T-cell (primary cell): ENCODE data around the gene PLD3. TPM values are rescaled to one million over a fixed set of nuclear protein-coding genes. Genes with fewer than 3 reads are reported as not detected.
A peak's percentile ranks its signal among the peaks of the same experiment; 100 is the strongest.
"Not testable (repeated sequence)": the region's sequence is repeated elsewhere in the genome, so short reads cannot be mapped to it uniquely, and the experiment has no call there.

Experiments used
- ATAC-seq, 4 experiments: fragments of 200-7000 bp in 3 of 4; fragments of 150-1000 bp in 1 of 4; cut with Tn5 transposase; replicated peaks in 1 of 4; 1 replicate in 3 of 4; 2 replicates in 1 of 4; pipeline ENCODE4 v1.10.0; 2021; ENCODE audit warnings: moderate library complexity in 3 of 4, mild to moderate bottlenecking in 2 of 4, moderate number of reproducible peaks in 1 of 4
- CTCF ChIA-PET, 2 donors: fragments of 300-600 bp; sonication (Branson Sonifier 250); formaldehyde crosslinking; loops; one replicate each; lab custom pipeline; 2022; ENCODE audit warnings: antibody characterized with exemption in 2 of 2; lab: Charles Lee
- POLR2A ChIA-PET, 2 donors: fragments of 300-600 bp; sonication (Branson Sonifier 250); formaldehyde crosslinking; loops; one replicate each; lab custom pipeline; 2022; ENCODE audit warnings: antibody characterized with exemption in 2 of 2; lab: Charles Lee
- DNase-seq, 35 experiments: peaks; one replicate each; pipeline versions ENCODE4 v3.0.0 to v3.0.0-alpha.2; 2013 to 2023
- H3K27ac ChIP-seq: one replicate; pipeline ENCODE4 v1.5.1; 2013; ENCODE audit warnings: low read length
- H3K27me3 ChIP-seq, 2 experiments: replicated peaks in 1 of 2; 1 replicate in 1 of 2; 2 replicates in 1 of 2; pipeline versions ENCODE4 v1.6.1 to v1.7.0; 2013; ENCODE audit warnings: low read length in 1 of 2, mixed read lengths in 1 of 2; ENCODE audit not compliant: control insufficient read depth in 2 of 2, insufficient read depth in 2 of 2; ENCODE audit errors: extremely low read depth in 1 of 2
- H3K36me3 ChIP-seq, 2 donors: 1 replicate in 1 of 2; 2 replicates in 1 of 2; pipeline versions ENCODE4 v1.6.1 to v1.7.0; 2013; ENCODE audit warnings: low read length in 1 of 2; ENCODE audit not compliant: control insufficient read depth in 2 of 2, insufficient read depth in 1 of 2; ENCODE audit errors: extremely low read depth in 1 of 2
- H3K4me1 ChIP-seq, 2 experiments: 1 replicate in 1 of 2; 2 replicates in 1 of 2; pipeline versions ENCODE4 v1.6.1 to v1.7.0; 2013; ENCODE audit warnings: low read length in 2 of 2, mixed read lengths in 1 of 2; ENCODE audit not compliant: insufficient read depth in 2 of 2, control insufficient read depth in 1 of 2; ENCODE audit errors: extremely low read depth in 1 of 2
- H3K4me3 ChIP-seq, 2 donors: 1 replicate in 1 of 2; 2 replicates in 1 of 2; pipeline versions ENCODE4 v1.5.1 to v1.7.0; 2013; ENCODE audit warnings: mild to moderate bottlenecking in 2 of 2, low read length in 1 of 2, moderate library complexity in 1 of 2; ENCODE audit not compliant: control insufficient read depth in 1 of 2; ENCODE audit errors: extremely low read depth in 1 of 2
- H3K9me3 ChIP-seq: 2 replicates; pipeline ENCODE4 v1.7.0; 2013
- H3K27ac Mint-ChIP-seq, 2 donors: one replicate each; pipeline ENCODE4 v1.8.0; 2020 to 2021; ENCODE audit warnings: mild to moderate bottlenecking in 2 of 2, mixed read lengths in 2 of 2
- H3K27me3 Mint-ChIP-seq, 2 donors: one replicate each; pipeline ENCODE4 v1.8.0; 2021 to 2022; ENCODE audit warnings: mixed read lengths in 2 of 2
- H3K36me3 Mint-ChIP-seq: one replicate; pipeline ENCODE4 v1.8.0; 2021; ENCODE audit warnings: mixed read lengths
- H3K4me1 Mint-ChIP-seq, 3 donors: one replicate each; pipeline ENCODE4 v1.8.0; 2020 to 2022; ENCODE audit warnings: mixed read lengths in 3 of 3, mild to moderate bottlenecking in 1 of 3
- H3K4me3 Mint-ChIP-seq, 3 donors: one replicate each; pipeline ENCODE4 v1.8.0; 2020 to 2022; ENCODE audit warnings: mild to moderate bottlenecking in 3 of 3, mixed read lengths in 3 of 3, moderate library complexity in 3 of 3
- H3K9me3 Mint-ChIP-seq, 3 donors: one replicate each; pipeline ENCODE4 v1.8.0; 2020 to 2022; ENCODE audit warnings: mixed read lengths in 3 of 3
- WGBS: methylation state at CpG from one replicate; pipeline ENCODE4 v1.1.5; 2013; ENCODE audit warnings: missing lambda C conversion rate; ENCODE audit not compliant: insufficient coverage; 5-methylcytosine and 5-hydroxymethylcytosine counted together
- total RNA-seq, 35 experiments: library from RNA in 6 of 35; stranded (reverse) in 6 of 35; fragments of 120-200 nt in 1 of 35; gene quantifications; one replicate each; pipeline versions ENCODE4 v1.2.1 to v1.2.4 and lab custom pipeline; 2013 to 2026

PLD3 gene
- total RNA-seq, 5 donors from 2014 or later (not counting 1 experiment from before 2014, with no cell fraction given): 71.0 to 120 (median 118) TPM

- POLR2A ChIA-PET: no interaction called here
- CTCF ChIA-PET: no interaction called here
- peak overlapping the region in 1 of 2 donors; percentile 45 for H3K4me3 ChIP-seq
- Mint-ChIP-seq H3K4me1 (peaks cover 16 to 24% (median 16%) of the 10 kb centered on the region in 3 donors), H3K4me3 (peak overlapping the region in 1 of 3 donors; percentile 4), H3K27ac (no peak overlapping the region), H3K27me3 (no peaks in the 10 kb centered on the region), H3K36me3 (peaks cover 27% of the 10 kb centered on the region), H3K9me3 (no peaks in the 10 kb centered on the region)
- H3K27me3 ChIP-seq: no peaks in the 10 kb centered on the region
- H3K4me1 ChIP-seq: peaks cover 6 to 8% of the 10 kb centered on the region in 2 experiments
- H3K36me3 ChIP-seq: peaks cover 5 to 31% of the 10 kb centered on the region in 2 donors
- H3K27ac ChIP-seq: no peak overlapping the region
- no peaks in the 10 kb centered on the region for H3K9me3 ChIP-seq
- ATAC-seq: peak in 3 of 4 experiments; percentile 26 to 61 (median 41)
- peak in 21 of 35 experiments; percentile 4 to 47 (median 18) for DNase-seq
- WGBS: 90% methylated on average over 3 of the region's 28 CpGs
Observed at GRCh38 chr19:40365613-40366401, 17.3 kb downstream of the PLD3 start.

GRCh38 chr19:40366697-40367561 lies 18.4 kb downstream of the PLD3 start:
- ATAC-seq (no peak), DNase-seq (no peak)
- Histone ChIP-seq H3K4me3 (no peak overlapping the region), H3K4me1 (peaks cover 6 to 8% of the 10 kb centered on the region in 2 experiments), H3K27me3 (no peaks in the 10 kb centered on the region), H3K36me3 (peaks cover 9 to 37% of the 10 kb centered on the region in 2 donors), H3K9me3 (no peaks in the 10 kb centered on the region), H3K27ac (no peak overlapping the region)
- H3K9me3 Mint-ChIP-seq: no peaks in the 10 kb centered on the region
- CTCF ChIA-PET: interaction anchor here in 1 of 2 donors (0.6 kb wide), 1 partner anchor 22 kb away, joined by 4 read pairs; no protein-coding TSS in a partner anchor
- H3K27me3 Mint-ChIP-seq: no peaks in the 10 kb centered on the region
- POLR2A ChIA-PET: no interaction called here
- H3K36me3 Mint-ChIP-seq: peaks cover 26% of the 10 kb centered on the region
- H3K27ac Mint-ChIP-seq: no peak overlapping the region
- H3K4me1 Mint-ChIP-seq: peaks cover 13 to 18% (median 16%) of the 10 kb centered on the region in 3 donors
- WGBS: 94% methylated on average over 20 of the region's 27 CpGs
- H3K4me3 Mint-ChIP-seq: no peak overlapping the region

GRCh38 chr19:40367577-40368434 lies 19.3 kb downstream of the PLD3 start:
- no peaks in the 10 kb centered on the region for H3K27me3 ChIP-seq
- WGBS: 95% methylated on average over 8 of the region's 16 CpGs
- H3K36me3 ChIP-seq: peaks cover 10 to 42% of the 10 kb centered on the region in 2 donors
- Mint-ChIP-seq H3K4me3 (no peak overlapping the region), H3K27ac (no peak overlapping the region), H3K9me3 (no peaks in the 10 kb centered on the region), H3K36me3 (peaks cover 29% of the 10 kb centered on the region), H3K4me1 (peaks cover 13 to 17% (median 15%) of the 10 kb centered on the region in 3 donors), H3K27me3 (no peaks in the 10 kb centered on the region)
- H3K4me1 ChIP-seq: peaks cover 6 to 7% of the 10 kb centered on the region in 2 experiments
- DNase-seq (no peak), ATAC-seq (no peak)
- no peak overlapping the region for H3K4me3 ChIP-seq
- H3K9me3 ChIP-seq: no peaks in the 10 kb centered on the region
- ChIA-PET POLR2A (no interaction called here), CTCF (interaction anchor here in 1 of 2 donors (0.6 kb wide), 1 partner anchor 22 kb away, joined by 4 read pairs; no protein-coding TSS in a partner anchor)
- H3K27ac ChIP-seq: no peak overlapping the region

- ChIA-PET CTCF (no interaction called here), POLR2A (no interaction called here)
- Histone ChIP-seq H3K9me3 (no peaks in the 10 kb centered on the region), H3K36me3 (peaks cover 16 to 51% of the 10 kb centered on the region in 2 donors), H3K27ac (no peak overlapping the region), H3K4me1 (peaks cover 5% of the 10 kb centered on the region in 2 experiments), H3K27me3 (no peaks in the 10 kb centered on the region), H3K4me3 (no peak overlapping the region)
- DNase-seq: no peak
- peaks cover 12 to 15% (median 14%) of the 10 kb centered on the region in 3 donors for H3K4me1 Mint-ChIP-seq
- H3K36me3 Mint-ChIP-seq: peaks cover 38% of the 10 kb centered on the region
- no peak for ATAC-seq
- WGBS: 87% methylated on average over 12 of the region's 12 CpGs
- no peak overlapping the region for H3K27ac Mint-ChIP-seq
- H3K27me3 Mint-ChIP-seq: no peaks in the 10 kb centered on the region
- H3K4me3 Mint-ChIP-seq: no peak overlapping the region
- H3K9me3 Mint-ChIP-seq: no peaks in the 10 kb centered on the region
Observed at GRCh38 chr19:40369797-40370196, 21.3 kb downstream of the PLD3 start.

GRCh38 chr19:40370253-40370652 lies 21.8 kb downstream of the PLD3 start:
- peaks cover 8 to 14% (median 12%) of the 10 kb centered on the region in 3 donors for H3K4me1 Mint-ChIP-seq
- H3K9me3 Mint-ChIP-seq, H3K27me3 Mint-ChIP-seq, H3K4me3 Mint-ChIP-seq, ATAC-seq, H3K4me3 ChIP-seq, CTCF ChIA-PET, DNase-seq, H3K27ac Mint-ChIP-seq, H3K4me1 ChIP-seq, H3K9me3 ChIP-seq, H3K27me3 ChIP-seq, H3K27ac ChIP-seq, POLR2A ChIA-PET: not testable (repeated sequence)
- H3K36me3 ChIP-seq: peaks cover 16 to 51% of the 10 kb centered on the region in 2 donors
- WGBS: 71% methylated on average over 1 of the region's 3 CpGs
- H3K36me3 Mint-ChIP-seq: peaks cover 39% of the 10 kb centered on the region
